ENCODE results near the gene LGR6.

LGR6 gene

GRCh38 chr1:202198366-202198724, 4.7 kb downstream of the LGR6 start:
- TF ChIP-seq GATA2 (IDR thresholded peaks at IDR 0.05; ENCODE audit: low read depth, low read length) (no peak), GATA3 (IDR thresholded peaks at IDR 0.05; ENCODE audit: low read depth, low read length) (no peak)

GRCh38 chr1:202199040-202199889, 5.7 kb downstream of the LGR6 start:
- TF ChIP-seq GATA2 (IDR thresholded peaks at IDR 0.05; ENCODE audit: low read depth, low read length), result no peak
- no peak for TF ChIP-seq GATA3 (IDR thresholded peaks at IDR 0.05; ENCODE audit: low read depth, low read length)

GRCh38 chr1:202200112-202200548, 6.5 kb downstream of the LGR6 start:
- TF ChIP-seq GATA2 (IDR thresholded peaks at IDR 0.05; ENCODE audit: low read depth, low read length), result no peak
- TF ChIP-seq GATA3 (IDR thresholded peaks at IDR 0.05; ENCODE audit: low read depth, low read length), result no peak

- no peak for TF ChIP-seq GATA3 (IDR thresholded peaks at IDR 0.05; ENCODE audit: low read depth, low read length)
- no peak for TF ChIP-seq GATA2 (IDR thresholded peaks at IDR 0.05; ENCODE audit: low read depth, low read length)
Measured at GRCh38 chr1:202200669-202201068, 7.1 kb downstream of the LGR6 start.

- no peak for TF ChIP-seq GATA2 (IDR thresholded peaks at IDR 0.05; ENCODE audit: low read depth, low read length)
- TF ChIP-seq GATA3 (IDR thresholded peaks at IDR 0.05; ENCODE audit: low read depth, low read length), result no peak
Measured at GRCh38 chr1:202201266-202201665, 7.7 kb downstream of the LGR6 start.

GRCh38 chr1:202201971-202202370, 8.4 kb downstream of the LGR6 start:
- no peak for TF ChIP-seq GATA2 (IDR thresholded peaks at IDR 0.05; ENCODE audit: low read depth, low read length)
- no peak for TF ChIP-seq GATA3 (IDR thresholded peaks at IDR 0.05; ENCODE audit: low read depth, low read length)

- no peak for TF ChIP-seq GATA3 (IDR thresholded peaks at IDR 0.05; ENCODE audit: low read depth, low read length)
- TF ChIP-seq GATA2 (IDR thresholded peaks at IDR 0.05; ENCODE audit: low read depth, low read length), result no peak
Measured at GRCh38 chr1:202202500-202203168, 9.0 kb downstream of the LGR6 start.

- TF ChIP-seq GATA2 (IDR thresholded peaks at IDR 0.05; ENCODE audit: low read depth, low read length) (no peak), GATA3 (IDR thresholded peaks at IDR 0.05; ENCODE audit: low read depth, low read length) (no peak)
Measured at GRCh38 chr1:202203238-202204039, 9.8 kb downstream of the LGR6 start.

GRCh38 chr1:202204065-202204464, 10.5 kb downstream of the LGR6 start:
- TF ChIP-seq GATA2 (IDR thresholded peaks at IDR 0.05; ENCODE audit: low read depth, low read length) (no peak), GATA3 (IDR thresholded peaks at IDR 0.05; ENCODE audit: low read depth, low read length) (no peak)

GRCh38 chr1:202205523-202206190, 12.1 kb downstream of the LGR6 start:
- no peak for TF ChIP-seq GATA3 (IDR thresholded peaks at IDR 0.05; ENCODE audit: low read depth, low read length)
- no peak for TF ChIP-seq GATA2 (IDR thresholded peaks at IDR 0.05; ENCODE audit: low read depth, low read length)

- TF ChIP-seq GATA3 (IDR thresholded peaks at IDR 0.05; ENCODE audit: low read depth, low read length) (no peak), GATA2 (IDR thresholded peaks at IDR 0.05; ENCODE audit: low read depth, low read length) (no peak)
Measured at GRCh38 chr1:202207292-202207691, 13.7 kb downstream of the LGR6 start.

- TF ChIP-seq GATA2 (IDR thresholded peaks at IDR 0.05; ENCODE audit: low read depth, low read length) (no peak), GATA3 (IDR thresholded peaks at IDR 0.05; ENCODE audit: low read depth, low read length) (no peak)
Measured at GRCh38 chr1:202208351-202208857, 14.8 kb downstream of the LGR6 start.

- TF ChIP-seq GATA3 (IDR thresholded peaks at IDR 0.05; ENCODE audit: low read depth, low read length), result no peak
- no peak for TF ChIP-seq GATA2 (IDR thresholded peaks at IDR 0.05; ENCODE audit: low read depth, low read length)
Measured at GRCh38 chr1:202210385-202210784, 16.8 kb downstream of the LGR6 start.

Measured in SH-SY5Y (cell line).